B cell (primary cell): Measurements from ENCODE around the gene HIPK4. TPM values are rescaled to one million over a fixed set of nuclear protein-coding genes. Genes with fewer than 3 reads are reported as not detected.

Experiments
- ATAC-seq: fragments of 200-7000 bp; cut with Tn5 transposase; one replicate; pipeline ENCODE4 v1.10.0; 2021; ENCODE audit warnings: low read depth, mild to moderate bottlenecking, moderate number of reproducible peaks, moderate library complexity
- CTCF ChIA-PET: fragments of 350-600 bp; sonication (Branson Sonifier 250); formaldehyde crosslinking; loops from one replicate; lab custom pipeline; 2021; ENCODE audit warnings: antibody characterized with exemption, inconsistent platforms; lab: Charles Lee
- POLR2A ChIA-PET: fragments of 350-600 bp; sonication (Branson Sonifier 250); formaldehyde crosslinking; loops from one replicate; lab custom pipeline; 2021; ENCODE audit warnings: antibody characterized with exemption; lab: Charles Lee
- DNase-seq: peaks from one replicate; pipeline ENCODE4 v3.0.0; 2013
- H2AFZ ChIP-seq: 2 replicates; pipeline ENCODE4 v1.6.1; 2012; ENCODE audit warnings: mild to moderate bottlenecking, low read depth, low read length; ENCODE audit not compliant: insufficient read depth, poor library complexity, severe bottlenecking
- H3K27ac ChIP-seq, 2 donors: 1 replicate in 1 of 2; 2 replicates in 1 of 2; pipeline ENCODE4 v1.5.1; 2012 to 2013; ENCODE audit warnings: low read length in 2 of 2, mild to moderate bottlenecking in 2 of 2, moderate library complexity in 1 of 2
- H3K27me3 ChIP-seq, 4 experiments: fragments of 200-600 bp in 1 of 4; sonication (generic) in 1 of 4; replicated peaks in 1 of 4; 1 replicate in 2 of 4; 2 replicates in 2 of 4; pipeline versions ENCODE4 v1.6.1 to v1.7.0; 2013 to 2016; ENCODE audit warnings: low read length in 3 of 4, mild to moderate bottlenecking in 2 of 4, mixed read lengths in 1 of 4, moderate library complexity in 1 of 4; ENCODE audit not compliant: insufficient read depth in 4 of 4, control insufficient read depth in 3 of 4; ENCODE audit errors: control extremely low read depth in 1 of 4
- H3K36me3 ChIP-seq, 2 experiments: replicated peaks in 1 of 2; 1 replicate in 1 of 2; 2 replicates in 1 of 2; pipeline versions ENCODE4 v1.6.1 to v1.7.1; 2013; ENCODE audit warnings: low read length in 1 of 2; ENCODE audit not compliant: insufficient read depth in 2 of 2, control insufficient read depth in 1 of 2; ENCODE audit errors: control extremely low read depth in 1 of 2, extremely low read depth in 1 of 2
- H3K4me1 ChIP-seq, 2 donors: fragments of 200-600 bp in 1 of 2; sonication (generic) in 1 of 2; 1 replicate in 1 of 2; 2 replicates in 1 of 2; pipeline versions ENCODE4 v1.5.1 to v1.6.1; 2013 to 2017; ENCODE audit warnings: low read length in 2 of 2; ENCODE audit not compliant: control insufficient read depth in 2 of 2, insufficient read depth in 2 of 2
- H3K4me2 ChIP-seq: replicated peaks from 2 replicates; pipeline ENCODE3; 2012; ENCODE audit warnings: mild to moderate bottlenecking, low read depth, low read length; ENCODE audit not compliant: poor library complexity, severe bottlenecking
- H3K4me3 ChIP-seq, 5 experiments: fragments of 200-600 bp in 1 of 5; sonication (generic) in 1 of 5; 1 replicate in 3 of 5; 2 replicates in 2 of 5; pipeline versions ENCODE4 v1.5.1 to v1.7.0; 2011 to 2016; ENCODE audit warnings: low read length in 4 of 5, mild to moderate bottlenecking in 4 of 5, low read depth in 2 of 5, control low read depth in 1 of 5, moderate library complexity in 1 of 5; ENCODE audit not compliant: insufficient read depth in 1 of 5; ENCODE audit errors: control extremely low read depth in 1 of 5, extremely low read depth in 1 of 5
- H3K79me2 ChIP-seq: fragments of 200-600 bp; sonication (generic); one replicate; pipeline ENCODE4 v1.6.0; 2016; ENCODE audit warnings: low read length; ENCODE audit not compliant: control insufficient read depth, insufficient read depth
- H3K9ac ChIP-seq: fragments of 200-600 bp; sonication (generic); 2 replicates; pipeline ENCODE4 v1.6.1; 2017; ENCODE audit warnings: mild to moderate bottlenecking, low read length, moderate library complexity
- H3K9me3 ChIP-seq, 3 donors: one replicate each; pipeline versions ENCODE4 v1.6.1 to v1.7.1; 2013; ENCODE audit warnings: low read length in 2 of 3; ENCODE audit not compliant: control insufficient read depth in 2 of 3, insufficient read depth in 1 of 3; ENCODE audit errors: control extremely low read depth in 1 of 3
- H4K20me1 ChIP-seq: 2 replicates; pipeline ENCODE4 v1.6.0; 2012; ENCODE audit warnings: mild to moderate bottlenecking, low read length; ENCODE audit not compliant: insufficient read depth, control insufficient read depth, poor library complexity, severe bottlenecking
- H3K27ac Mint-ChIP-seq: one replicate; pipeline ENCODE4 v1.8.0; 2021; ENCODE audit warnings: mixed read lengths
- H3K27me3 Mint-ChIP-seq: one replicate; pipeline ENCODE4 v1.8.0; 2021; ENCODE audit warnings: mixed read lengths
- H3K4me1 Mint-ChIP-seq: one replicate; pipeline ENCODE4 v1.8.0; 2021; ENCODE audit warnings: mixed read lengths
- H3K4me3 Mint-ChIP-seq: one replicate; pipeline ENCODE4 v1.8.0; 2021; ENCODE audit warnings: mixed read lengths
- H3K9me3 Mint-ChIP-seq: one replicate; pipeline ENCODE4 v1.8.0; 2022; ENCODE audit warnings: mixed read lengths; ENCODE audit not compliant: insufficient read depth
- EZH2 ChIP-seq: IDR thresholded peaks from 2 replicates; pipeline ENCODE4 v1.6.1; 2012; ENCODE audit warnings: borderline replicate concordance, low read depth, mild to moderate bottlenecking, moderate library complexity, low read length; ENCODE audit not compliant: insufficient read depth, poor library complexity, severe bottlenecking
- WGBS: methylation state at CpG from one replicate; pipeline ENCODE4 v1.1.5; 2013; ENCODE audit warnings: missing lambda C conversion rate; ENCODE audit not compliant: insufficient coverage; 5-methylcytosine and 5-hydroxymethylcytosine counted together
- intact Hi-C: fragments of 100-400 bp; cut with micrococcal nuclease; formaldehyde crosslinking; loops from one replicate; pipeline ENCODE4 v1.10.0; 2022
- polyA plus RNA-seq: library from polyadenylated mRNA; depleted of rRNA; stranded (reverse); fragments of >200 nt; gene quantifications from 2 replicates; pipeline ENCODE4 v1.2.3, GENCODE V29; 2012
- total RNA-seq, 2 donors: library from RNA; stranded (reverse); fragments of 120-200 nt in 1 of 2; gene quantifications; 1 replicate in 1 of 2; 2 replicates in 1 of 2; pipeline versions ENCODE4 v1.2.3 to v1.2.4, GENCODE V29; 2013 to 2022
- TF ChIP-seq, protein P1 (sequence below): fragments of 200-600 bp; IDR thresholded peaks from one replicate; pipeline ENCODE4 v1.8.0; 2022; ENCODE audit warnings: antibody characterized with exemption, mild to moderate bottlenecking

Gene HIPK4
- total and polyA plus RNA-seq, 2 donors (not counting 1 experiment from before 2014, with no cell fraction given): 0.04 to 0.20 TPM

DNA sequence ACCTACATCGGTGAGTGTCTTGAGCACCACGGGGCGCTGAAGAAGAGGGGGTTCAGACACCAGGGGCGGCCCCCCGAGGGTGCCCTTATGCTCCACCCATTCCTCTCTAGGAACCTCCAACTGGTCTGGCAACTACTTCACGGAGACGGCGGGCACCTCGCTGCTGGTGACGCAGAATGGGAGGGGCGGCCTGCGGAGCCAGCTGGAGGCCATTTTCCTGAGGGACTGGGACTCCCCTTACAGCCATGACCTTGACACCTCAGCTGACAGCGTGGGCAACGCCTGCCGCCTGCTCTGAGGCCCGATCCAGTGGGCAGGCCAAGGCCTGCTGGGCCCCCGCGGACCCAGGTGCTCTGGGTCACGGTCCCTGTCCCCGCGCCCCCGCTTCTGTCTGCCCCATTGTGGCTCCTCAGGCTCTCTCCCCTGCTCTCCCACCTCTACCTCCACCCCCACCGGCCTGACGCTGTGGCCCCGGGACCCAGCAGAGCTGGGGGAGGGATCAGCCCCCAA lies 12.1 kb downstream of the HIPK4 start:
- H3K4me1 Mint-ChIP-seq: no peaks in the 10 kb centered on the region
- intact Hi-C loops: no loop called here
- POLR2A ChIA-PET: no interaction called here

GRCh38 chr19:40376286-40376862 lies 13.6 kb downstream of the HIPK4 start:
- Mint-ChIP-seq H3K4me1 (no peaks in the 10 kb centered on the region), H3K9me3 (no peaks in the 10 kb centered on the region), H3K4me3 (no peak overlapping the region), H3K27ac (no peak overlapping the region), H3K27me3 (no peaks in the 10 kb centered on the region)
- POLR2A ChIA-PET: no interaction called here
- no peaks in the 10 kb centered on the region for H4K20me1 ChIP-seq
- ATAC-seq (no peak), DNase-seq (no peak)
- no peak overlapping the region for H3K4me2 ChIP-seq
- TF ChIP-seq, protein P1, sequence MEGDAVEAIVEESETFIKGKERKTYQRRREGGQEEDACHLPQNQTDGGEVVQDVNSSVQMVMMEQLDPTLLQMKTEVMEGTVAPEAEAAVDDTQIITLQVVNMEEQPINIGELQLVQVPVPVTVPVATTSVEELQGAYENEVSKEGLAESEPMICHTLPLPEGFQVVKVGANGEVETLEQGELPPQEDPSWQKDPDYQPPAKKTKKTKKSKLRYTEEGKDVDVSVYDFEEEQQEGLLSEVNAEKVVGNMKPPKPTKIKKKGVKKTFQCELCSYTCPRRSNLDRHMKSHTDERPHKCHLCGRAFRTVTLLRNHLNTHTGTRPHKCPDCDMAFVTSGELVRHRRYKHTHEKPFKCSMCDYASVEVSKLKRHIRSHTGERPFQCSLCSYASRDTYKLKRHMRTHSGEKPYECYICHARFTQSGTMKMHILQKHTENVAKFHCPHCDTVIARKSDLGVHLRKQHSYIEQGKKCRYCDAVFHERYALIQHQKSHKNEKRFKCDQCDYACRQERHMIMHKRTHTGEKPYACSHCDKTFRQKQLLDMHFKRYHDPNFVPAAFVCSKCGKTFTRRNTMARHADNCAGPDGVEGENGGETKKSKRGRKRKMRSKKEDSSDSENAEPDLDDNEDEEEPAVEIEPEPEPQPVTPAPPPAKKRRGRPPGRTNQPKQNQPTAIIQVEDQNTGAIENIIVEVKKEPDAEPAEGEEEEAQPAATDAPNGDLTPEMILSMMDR: no peak
- TF ChIP-seq EZH2: no peak
- H3K79me2 ChIP-seq: no peaks in the 10 kb centered on the region
- H3K9me3 ChIP-seq: no peaks in the 10 kb centered on the region
- peaks cover 0 to 12% of the 10 kb centered on the region in 2 experiments for H3K36me3 ChIP-seq
- H3K4me3 ChIP-seq: no peak overlapping the region
- H3K27me3 ChIP-seq: no peaks in the 10 kb centered on the region
- intact Hi-C loops: no loop called here
- CTCF ChIA-PET: no interaction called here
- no peak overlapping the region for H2AFZ ChIP-seq
- H3K9ac ChIP-seq: no peak overlapping the region
- WGBS: 97% methylated on average over 14 of the region's 17 CpGs
- H3K27ac ChIP-seq: no peak overlapping the region
- no peaks in the 10 kb centered on the region for H3K4me1 ChIP-seq

More for the DNA sequence above, 12.1 kb downstream of the HIPK4 start:
- TF ChIP-seq EZH2: no peak
- TF ChIP-seq, protein P1: no peak
- Mint-ChIP-seq H3K9me3 (no peaks in the 10 kb centered on the region), H3K4me3 (no peak overlapping the region), H3K27ac (no peak overlapping the region), H3K27me3 (no peaks in the 10 kb centered on the region)
- H3K36me3 ChIP-seq: peaks cover 0 to 8% of the 10 kb centered on the region in 2 experiments
- H3K9ac ChIP-seq: no peak overlapping the region
- no peaks in the 10 kb centered on the region for H3K79me2 ChIP-seq
- no peaks in the 10 kb centered on the region for H3K4me1 ChIP-seq
- H3K27me3 ChIP-seq: no peaks in the 10 kb centered on the region
- no peak overlapping the region for H2AFZ ChIP-seq
- no peaks in the 10 kb centered on the region for H4K20me1 ChIP-seq
- H3K4me3 ChIP-seq: no peak overlapping the region
- DNase-seq: no peak
- CTCF ChIA-PET: no interaction called here
- no peak overlapping the region for H3K4me2 ChIP-seq
- no peak for ATAC-seq
- WGBS: 98% methylated on average over 19 of the region's 25 CpGs
- H3K9me3 ChIP-seq: no peaks in the 10 kb centered on the region
- H3K27ac ChIP-seq: no peak overlapping the region
